NB4 (cell line): ENCODE results near the gene MYO1B.

Source experiments
- CTCF ChIP-seq: IDR thresholded peaks from one replicate; pipeline ENCODE4 v1.5.1; 2012; ENCODE audit warnings: low read depth, low read length
- MYC ChIP-seq: IDR thresholded peaks from 2 replicates; pipeline ENCODE4 v1.6.1; 2011; ENCODE audit warnings: low read depth, low read length
- TF ChIP-seq, protein P1 (sequence below): IDR thresholded peaks from 2 replicates; pipeline ENCODE4 v1.6.1; 2011; ENCODE audit warnings: low read depth, low read length

DNA sequence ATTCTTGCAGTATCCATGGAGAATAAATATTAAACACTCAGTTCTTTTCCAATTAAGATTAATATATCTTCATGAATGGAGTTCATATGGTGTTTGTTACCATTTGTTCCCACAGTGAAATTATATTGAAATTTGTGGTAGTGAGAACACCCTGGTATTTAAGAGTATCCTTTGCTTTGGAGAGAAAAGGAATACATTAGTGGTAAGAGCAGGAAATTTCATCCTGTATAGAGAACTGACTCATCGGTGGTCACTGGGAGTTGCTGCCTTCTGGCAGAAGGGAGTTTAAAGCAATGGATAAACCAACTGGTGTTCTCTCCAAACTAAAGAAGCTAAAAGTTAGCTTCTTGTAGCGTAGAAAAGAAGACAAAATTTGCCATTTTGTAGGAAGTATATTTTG is 107.3 kb downstream of the MYO1B start:
- TF ChIP-seq CTCF: no peak
- TF ChIP-seq MYC: no peak
- TF ChIP-seq, protein P1, sequence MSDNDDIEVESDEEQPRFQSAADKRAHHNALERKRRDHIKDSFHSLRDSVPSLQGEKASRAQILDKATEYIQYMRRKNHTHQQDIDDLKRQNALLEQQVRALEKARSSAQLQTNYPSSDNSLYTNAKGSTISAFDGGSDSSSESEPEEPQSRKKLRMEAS: no peak
